Measurements from ENCODE around the gene SAG.
"Not testable (repeated sequence)": the region's sequence is repeated elsewhere in the genome, so short reads cannot be mapped to it uniquely, and the experiment has no call there.

Gene SAG

DNA sequence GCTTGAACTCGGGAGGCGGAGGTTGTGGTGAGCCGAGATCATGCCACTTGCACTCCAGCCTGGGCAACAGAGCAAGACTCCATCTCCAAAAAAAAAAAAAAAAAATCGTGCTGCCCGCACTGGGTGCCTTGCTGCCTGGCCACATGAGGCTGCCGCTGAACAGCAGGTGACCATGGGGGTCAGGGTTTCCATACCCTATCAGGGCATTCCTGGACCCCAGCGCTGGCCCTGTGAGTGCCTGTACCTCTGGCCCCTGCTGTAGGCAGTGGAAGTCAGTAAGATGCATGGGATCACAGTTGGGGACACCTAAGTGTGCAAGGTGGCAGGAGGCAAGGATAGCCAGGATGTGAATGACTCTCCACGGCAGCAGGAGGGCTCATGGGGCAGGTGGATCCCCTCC lies 18.9 kb downstream of the SAG start:
- Mint-ChIP-seq H3K4me1 (peaks cover 14% of the 10 kb centered on the region), H3K36me3 (ENCODE audit: low read depth) (no peaks in the 10 kb centered on the region), H3K9me3 (no peaks in the 10 kb centered on the region), H3K4me3 (no peak overlapping the region), H3K27me3 (ENCODE audit: low read depth, poor library complexity) (peaks cover 6% of the 10 kb centered on the region), H3K27ac (no peak overlapping the region)
- DNase-seq = no peak
- TF ChIP-seq, protein P1, sequence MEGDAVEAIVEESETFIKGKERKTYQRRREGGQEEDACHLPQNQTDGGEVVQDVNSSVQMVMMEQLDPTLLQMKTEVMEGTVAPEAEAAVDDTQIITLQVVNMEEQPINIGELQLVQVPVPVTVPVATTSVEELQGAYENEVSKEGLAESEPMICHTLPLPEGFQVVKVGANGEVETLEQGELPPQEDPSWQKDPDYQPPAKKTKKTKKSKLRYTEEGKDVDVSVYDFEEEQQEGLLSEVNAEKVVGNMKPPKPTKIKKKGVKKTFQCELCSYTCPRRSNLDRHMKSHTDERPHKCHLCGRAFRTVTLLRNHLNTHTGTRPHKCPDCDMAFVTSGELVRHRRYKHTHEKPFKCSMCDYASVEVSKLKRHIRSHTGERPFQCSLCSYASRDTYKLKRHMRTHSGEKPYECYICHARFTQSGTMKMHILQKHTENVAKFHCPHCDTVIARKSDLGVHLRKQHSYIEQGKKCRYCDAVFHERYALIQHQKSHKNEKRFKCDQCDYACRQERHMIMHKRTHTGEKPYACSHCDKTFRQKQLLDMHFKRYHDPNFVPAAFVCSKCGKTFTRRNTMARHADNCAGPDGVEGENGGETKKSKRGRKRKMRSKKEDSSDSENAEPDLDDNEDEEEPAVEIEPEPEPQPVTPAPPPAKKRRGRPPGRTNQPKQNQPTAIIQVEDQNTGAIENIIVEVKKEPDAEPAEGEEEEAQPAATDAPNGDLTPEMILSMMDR (IDR thresholded peaks at IDR 0.05) = no peak

- no peak overlapping the region for H3K4me3 Mint-ChIP-seq
- no peaks in the 10 kb centered on the region for H3K36me3 Mint-ChIP-seq (ENCODE audit: low read depth)
- peaks cover 20% of the 10 kb centered on the region for H3K4me1 Mint-ChIP-seq
- no peaks in the 10 kb centered on the region for H3K9me3 Mint-ChIP-seq
- peaks cover 12% of the 10 kb centered on the region for H3K27me3 Mint-ChIP-seq (ENCODE audit: low read depth, poor library complexity)
- TF ChIP-seq, protein P1 (IDR thresholded peaks at IDR 0.05) = no peak
- no peak overlapping the region for H3K27ac Mint-ChIP-seq
- DNase-seq = no peak
Measured at GRCh38 chr2:233328922-233329321, 21.3 kb downstream of the SAG start.

DNA sequence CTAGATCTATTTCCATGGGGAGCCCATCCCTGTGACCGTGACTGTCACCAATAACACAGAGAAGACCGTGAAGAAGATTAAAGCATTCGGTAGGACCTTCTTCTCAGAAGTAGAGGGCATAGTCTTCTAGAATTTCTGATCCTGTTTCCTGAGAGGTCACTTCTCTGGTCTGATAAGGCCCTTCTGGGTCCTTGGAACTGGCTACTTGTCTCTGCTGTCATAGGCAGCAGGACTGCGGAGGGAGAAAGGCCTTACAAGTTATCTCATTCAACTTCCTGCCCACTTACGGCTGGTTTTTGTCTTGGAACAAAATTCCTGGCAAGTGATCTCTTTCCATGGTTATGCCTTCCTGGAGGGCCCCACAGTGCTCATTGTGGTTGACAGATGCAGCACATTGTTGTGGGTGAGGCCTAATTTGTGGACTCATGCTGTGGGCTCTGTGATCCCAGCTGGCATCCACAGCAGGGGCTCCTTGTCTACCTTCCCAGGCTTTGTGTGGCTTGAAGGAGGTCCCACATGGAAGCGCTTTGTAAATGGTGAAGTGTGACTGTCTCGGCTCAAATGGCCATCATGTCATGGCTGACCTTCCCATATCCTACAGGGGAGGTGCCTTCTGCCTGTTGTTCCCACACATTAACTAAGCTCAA lies 22.0 kb downstream of the SAG start:
- Mint-ChIP-seq H3K4me1 (peaks cover 20% of the 10 kb centered on the region), H3K27me3 (ENCODE audit: low read depth, poor library complexity) (peaks cover 16% of the 10 kb centered on the region), H3K27ac (no peak overlapping the region), H3K9me3 (no peaks in the 10 kb centered on the region), H3K4me3 (no peak overlapping the region), H3K36me3 (ENCODE audit: low read depth) (no peaks in the 10 kb centered on the region)
- DNase-seq = no peak
- TF ChIP-seq, protein P1 (IDR thresholded peaks at IDR 0.05) = no peak

GRCh38 chr2:233331536-233331935 lies 23.9 kb downstream of the SAG start:
- Mint-ChIP-seq H3K4me1 (peaks cover 20% of the 10 kb centered on the region), H3K27ac (no peak overlapping the region), H3K4me3 (no peak overlapping the region), H3K27me3 (ENCODE audit: low read depth, poor library complexity) (peaks cover 20% of the 10 kb centered on the region), H3K9me3 (no peaks in the 10 kb centered on the region), H3K36me3 (ENCODE audit: low read depth) (no peaks in the 10 kb centered on the region)
- DNase-seq = no peak
- TF ChIP-seq, protein P1 (IDR thresholded peaks at IDR 0.05) = no peak

- Mint-ChIP-seq H3K9me3 (no peaks in the 10 kb centered on the region), H3K27ac (peak overlapping the region; percentile 35), H3K36me3 (ENCODE audit: low read depth) (no peaks in the 10 kb centered on the region), H3K27me3 (ENCODE audit: low read depth, poor library complexity) (peaks cover 20% of the 10 kb centered on the region), H3K4me1 (peaks cover 20% of the 10 kb centered on the region), H3K4me3 (no peak overlapping the region)
- DNase-seq = no peak
- TF ChIP-seq, protein P1 (IDR thresholded peaks at IDR 0.05) = no peak
Measured at GRCh38 chr2:233332125-233332524, 24.5 kb downstream of the SAG start.

DNA sequence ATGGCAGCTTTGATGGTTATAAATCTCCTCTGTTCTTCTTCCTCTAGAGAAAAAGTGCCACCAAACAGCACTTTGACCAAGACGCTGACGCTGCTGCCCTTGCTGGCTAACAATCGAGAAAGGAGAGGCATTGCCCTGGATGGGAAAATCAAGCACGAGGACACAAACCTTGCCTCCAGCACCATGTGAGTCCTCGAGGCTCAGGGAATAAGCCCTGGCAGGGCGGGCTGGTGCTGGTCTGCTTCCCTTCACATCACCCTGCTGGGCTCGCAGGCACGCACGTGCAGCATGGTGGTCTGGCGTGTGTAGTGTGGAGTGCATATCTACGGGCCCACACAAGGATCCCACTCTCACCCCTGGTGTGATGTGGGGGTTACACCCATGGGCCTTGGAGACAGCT lies 27.3 kb downstream of the SAG start:
- no peak overlapping the region for H3K27ac Mint-ChIP-seq
- DNase-seq = no peak
- H3K9me3 Mint-ChIP-seq = no peaks in the 10 kb centered on the region
- H3K36me3 Mint-ChIP-seq (ENCODE audit: low read depth) = no peaks in the 10 kb centered on the region
- H3K27me3 Mint-ChIP-seq (ENCODE audit: low read depth, poor library complexity) = peaks cover 17% of the 10 kb centered on the region
- TF ChIP-seq, protein P1 (IDR thresholded peaks at IDR 0.05) = no peak
- H3K4me3 Mint-ChIP-seq = no peak overlapping the region
- H3K4me1 Mint-ChIP-seq = peaks cover 24% of the 10 kb centered on the region

- peaks cover 17% of the 10 kb centered on the region for H3K27me3 Mint-ChIP-seq (ENCODE audit: low read depth, poor library complexity)
- peaks cover 27% of the 10 kb centered on the region for H3K4me1 Mint-ChIP-seq
- not testable (repeated sequence) for H3K36me3 Mint-ChIP-seq (ENCODE audit: low read depth); H3K9me3 Mint-ChIP-seq; DNase-seq; H3K27ac Mint-ChIP-seq; H3K4me3 Mint-ChIP-seq
Measured at GRCh38 chr2:233336091-233336490, 28.5 kb downstream of the SAG start.

All from nephron progenitor cell (in vitro differentiated cells).